CD8-positive, alpha-beta memory T cell (primary cell): ENCODE data around the gene ZBTB21. TPM values are rescaled to one million over a fixed set of nuclear protein-coding genes. Genes with fewer than 3 reads are reported as not detected.

Experiments used
- CTCF ChIA-PET: fragments of 350-600 bp; sonication (Branson Sonifier 250); formaldehyde crosslinking; loops from one replicate; lab custom pipeline; 2021; ENCODE audit warnings: antibody characterized with exemption; lab: Charles Lee
- POLR2A ChIA-PET: fragments of 350-600 bp; sonication (Branson Sonifier 250); formaldehyde crosslinking; loops from one replicate; lab custom pipeline; 2021; ENCODE audit warnings: antibody characterized with exemption; lab: Charles Lee
- DNase-seq, 5 donors: peaks; one replicate each; pipeline versions ENCODE4 v3.0.0 to v3.0.0-alpha.2; 2020 to 2022; ENCODE audit warnings: mixed read lengths in 1 of 5
- H3K27ac ChIP-seq: one replicate; pipeline ENCODE4 v1.7.0; 2013; ENCODE audit warnings: low read depth, mild to moderate bottlenecking, low read length, moderate library complexity
- H3K27me3 ChIP-seq: 2 replicates; pipeline ENCODE4 v1.7.0; 2013; ENCODE audit warnings: low read length, mild to moderate bottlenecking; ENCODE audit not compliant: insufficient read depth, poor library complexity, severe bottlenecking
- H3K36me3 ChIP-seq: 2 replicates; pipeline ENCODE4 v1.7.0; 2013; ENCODE audit warnings: mild to moderate bottlenecking, low read length, moderate library complexity; ENCODE audit not compliant: insufficient read depth
- H3K4me1 ChIP-seq: 2 replicates; pipeline ENCODE4 v1.7.0; 2013; ENCODE audit warnings: mild to moderate bottlenecking, low read length, moderate library complexity; ENCODE audit not compliant: insufficient read depth
- H3K4me3 ChIP-seq: 2 replicates; pipeline ENCODE4 v1.7.0; 2013; ENCODE audit warnings: mild to moderate bottlenecking, low read length
- H3K9me3 ChIP-seq: 2 replicates; pipeline ENCODE4 v1.7.0; 2013; ENCODE audit warnings: mild to moderate bottlenecking, low read length
- H3K27ac Mint-ChIP-seq, 8 donors: one replicate each; pipeline ENCODE4 v1.8.0; 2020 to 2021; ENCODE audit warnings: mixed read lengths in 8 of 8, mild to moderate bottlenecking in 6 of 8, inconsistent platforms in 3 of 8, moderate library complexity in 3 of 8
- H3K27me3 Mint-ChIP-seq, 2 donors: one replicate each; pipeline ENCODE4 v1.8.0; 2020 to 2021; ENCODE audit warnings: mixed read lengths in 2 of 2, mild to moderate bottlenecking in 1 of 2, moderate library complexity in 1 of 2
- H3K36me3 Mint-ChIP-seq, 3 donors: one replicate each; pipeline ENCODE4 v1.8.0; 2020 to 2021; ENCODE audit warnings: mixed read lengths in 3 of 3, inconsistent platforms in 1 of 3, mild to moderate bottlenecking in 1 of 3
- H3K4me1 Mint-ChIP-seq, 3 donors: one replicate each; pipeline ENCODE4 v1.8.0; 2020 to 2021; ENCODE audit warnings: mixed read lengths in 3 of 3, inconsistent platforms in 1 of 3, mild to moderate bottlenecking in 1 of 3
- H3K4me3 Mint-ChIP-seq, 7 donors: one replicate each; pipeline ENCODE4 v1.8.0; 2020 to 2021; ENCODE audit warnings: mixed read lengths in 7 of 7, mild to moderate bottlenecking in 6 of 7, moderate library complexity in 4 of 7, inconsistent platforms in 2 of 7
- H3K9me3 Mint-ChIP-seq, 5 donors: one replicate each; pipeline ENCODE4 v1.8.0; 2020 to 2022; ENCODE audit warnings: mixed read lengths in 5 of 5, mild to moderate bottlenecking in 3 of 5, moderate library complexity in 2 of 5, inconsistent platforms in 1 of 5
- polyA plus RNA-seq: library from polyadenylated mRNA; unstranded; fragments of 300-500 nt; fragmentation: Illumina TruSeq; gene quantifications from one replicate; pipeline ENCODE4 v1.2.3, GENCODE V29; 2021
- total RNA-seq, 2 experiments: library from RNA; stranded (reverse); gene quantifications; one replicate each; pipeline ENCODE4 v1.2.3, GENCODE V29; 2021

The ZBTB21 gene
- total and polyA plus RNA-seq, 3 experiments from 2014 or later, result 5.9 to 43.6 (median 39.0) TPM

- Histone ChIP-seq H3K27ac (no peak overlapping the region), H3K27me3 (no peaks in the 10 kb centered on the region), H3K9me3 (no peaks in the 10 kb centered on the region), H3K36me3 (no peaks in the 10 kb centered on the region), H3K4me1 (no peaks in the 10 kb centered on the region), H3K4me3 (no peak overlapping the region)
- Mint-ChIP-seq H3K9me3 (no peaks in the 10 kb centered on the region), H3K4me1 (peaks cover 0 to 2% (median 0%) of the 10 kb centered on the region in 3 donors), H3K36me3 (peaks cover 0 to 1% (median 0%) of the 10 kb centered on the region in 3 donors), H3K4me3 (no peak overlapping the region), H3K27me3 (peaks cover 0 to 6% of the 10 kb centered on the region in 2 donors), H3K27ac (no peak overlapping the region)
- ChIA-PET POLR2A (no interaction called here), CTCF (interaction anchor here (1.4 kb wide), 1 partner anchor 10 kb away, joined by 3 read pairs; no protein-coding TSS in a partner anchor)
- no peak for DNase-seq
These were observed 28.8 kb upstream of the ZBTB21 start for GRCh38 chr21:42038826-42039425.

GRCh38 chr21:42038393-42038792 lies 28.2 kb upstream of the ZBTB21 start:
- no peak for DNase-seq
- no peak overlapping the region for H3K27ac ChIP-seq
- Mint-ChIP-seq H3K4me3 (no peak overlapping the region), H3K27me3 (peaks cover 0 to 8% of the 10 kb centered on the region in 2 donors), H3K4me1 (peaks cover 0 to 2% (median 0%) of the 10 kb centered on the region in 3 donors), H3K36me3 (peaks cover 0 to 1% (median 0%) of the 10 kb centered on the region in 3 donors), H3K9me3 (no peaks in the 10 kb centered on the region), H3K27ac (no peak overlapping the region)
- H3K27me3 ChIP-seq, result no peaks in the 10 kb centered on the region
- no peaks in the 10 kb centered on the region for H3K4me1 ChIP-seq
- no peak overlapping the region for H3K4me3 ChIP-seq
- CTCF ChIA-PET, result interaction anchor here (1.1 to 1.4 kb wide), 2 partner anchors 10 to 70 kb away, joined by 3 read pairs; no protein-coding TSS in a partner anchor
- POLR2A ChIA-PET, result no interaction called here
- no peaks in the 10 kb centered on the region for H3K9me3 ChIP-seq
- no peaks in the 10 kb centered on the region for H3K36me3 ChIP-seq

GRCh38 chr21:42037943-42038342 lies 27.8 kb upstream of the ZBTB21 start:
- Mint-ChIP-seq H3K4me1 (peaks cover 0 to 2% (median 0%) of the 10 kb centered on the region in 3 donors), H3K36me3 (peaks cover 0 to 1% (median 0%) of the 10 kb centered on the region in 3 donors), H3K27me3 (peaks cover 0 to 9% of the 10 kb centered on the region in 2 donors), H3K9me3 (no peaks in the 10 kb centered on the region), H3K4me3 (no peak overlapping the region), H3K27ac (no peak overlapping the region)
- Histone ChIP-seq H3K27ac (no peak overlapping the region), H3K9me3 (no peaks in the 10 kb centered on the region), H3K27me3 (no peaks in the 10 kb centered on the region), H3K4me3 (no peak overlapping the region), H3K4me1 (no peaks in the 10 kb centered on the region), H3K36me3 (no peaks in the 10 kb centered on the region)
- DNase-seq, result no peak
- ChIA-PET POLR2A (no interaction called here), CTCF (interaction anchor here (1.1 to 1.4 kb wide), 2 partner anchors 11 to 70 kb away, joined by 3 read pairs; no protein-coding TSS in a partner anchor)

- Histone ChIP-seq H3K27ac (no peak overlapping the region), H3K27me3 (no peaks in the 10 kb centered on the region), H3K4me1 (no peaks in the 10 kb centered on the region), H3K9me3 (no peaks in the 10 kb centered on the region), H3K4me3 (no peak overlapping the region), H3K36me3 (no peaks in the 10 kb centered on the region)
- Mint-ChIP-seq H3K4me3 (no peak overlapping the region), H3K9me3 (no peaks in the 10 kb centered on the region), H3K4me1 (peaks cover 0 to 2% (median 0%) of the 10 kb centered on the region in 3 donors), H3K36me3 (peaks cover 0 to 1% (median 0%) of the 10 kb centered on the region in 3 donors), H3K27ac (peak overlapping the region in 1 of 8 donors; percentile 40), H3K27me3 (peaks cover 0 to 9% of the 10 kb centered on the region in 2 donors)
- no peak for DNase-seq
- CTCF ChIA-PET, result interaction anchor here (1.1 to 1.4 kb wide), 2 partner anchors 11 to 70 kb away, joined by 3 read pairs; no protein-coding TSS in a partner anchor
- POLR2A ChIA-PET, result no interaction called here
These were observed 27.4 kb upstream of the ZBTB21 start for GRCh38 chr21:42037516-42037915.

GRCh38 chr21:42036313-42036712 lies 26.2 kb upstream of the ZBTB21 start:
- Histone ChIP-seq H3K4me3 (no peak overlapping the region), H3K4me1 (no peaks in the 10 kb centered on the region), H3K27ac (no peak overlapping the region), H3K9me3 (no peaks in the 10 kb centered on the region), H3K36me3 (no peaks in the 10 kb centered on the region), H3K27me3 (no peaks in the 10 kb centered on the region)
- POLR2A ChIA-PET, result no interaction called here
- H3K36me3 Mint-ChIP-seq, result peaks cover 0 to 1% (median 0%) of the 10 kb centered on the region in 3 donors
- no peak overlapping the region for H3K4me3 Mint-ChIP-seq
- H3K4me1 Mint-ChIP-seq, result peaks cover 0 to 2% (median 0%) of the 10 kb centered on the region in 3 donors
- no peak for DNase-seq
- peaks cover 2 to 11% of the 10 kb centered on the region in 2 donors for H3K27me3 Mint-ChIP-seq
- no peak overlapping the region for H3K27ac Mint-ChIP-seq
- H3K9me3 Mint-ChIP-seq, result no peaks in the 10 kb centered on the region
- CTCF ChIA-PET, result interaction anchor here (1.1 kb wide), 1 partner anchor 14 kb away, joined by 3 read pairs; no protein-coding TSS in a partner anchor

- Histone ChIP-seq H3K27me3 (no peaks in the 10 kb centered on the region), H3K4me3 (no peak overlapping the region), H3K36me3 (no peaks in the 10 kb centered on the region), H3K9me3 (no peaks in the 10 kb centered on the region), H3K4me1 (no peaks in the 10 kb centered on the region), H3K27ac (no peak overlapping the region)
- CTCF ChIA-PET, result no interaction called here
- Mint-ChIP-seq H3K4me3 (no peak overlapping the region), H3K27me3 (peaks cover 3 to 8% of the 10 kb centered on the region in 2 donors), H3K36me3 (peaks cover 0 to 1% (median 0%) of the 10 kb centered on the region in 3 donors), H3K4me1 (no peaks in the 10 kb centered on the region), H3K27ac (no peak overlapping the region), H3K9me3 (no peaks in the 10 kb centered on the region)
- POLR2A ChIA-PET, result no interaction called here
- DNase-seq, result no peak
These were observed 22.8 kb upstream of the ZBTB21 start for GRCh38 chr21:42032968-42033367.

GRCh38 chr21:42032266-42032665 lies 22.1 kb upstream of the ZBTB21 start:
- ChIA-PET POLR2A (no interaction called here), CTCF (no interaction called here)
- no peaks in the 10 kb centered on the region for H3K4me1 ChIP-seq
- H3K27ac Mint-ChIP-seq, result no peak overlapping the region
- H3K27ac ChIP-seq, result no peak overlapping the region
- H3K27me3 Mint-ChIP-seq, result peaks cover 3 to 8% of the 10 kb centered on the region in 2 donors
- no peak overlapping the region for H3K4me3 ChIP-seq
- H3K27me3 ChIP-seq, result no peaks in the 10 kb centered on the region
- H3K36me3 ChIP-seq, result no peaks in the 10 kb centered on the region
- no peaks in the 10 kb centered on the region for H3K9me3 ChIP-seq
- H3K36me3 Mint-ChIP-seq, result peaks cover 0 to 1% (median 0%) of the 10 kb centered on the region in 3 donors
- DNase-seq, result no peak
- no peaks in the 10 kb centered on the region for H3K9me3 Mint-ChIP-seq
- no peak overlapping the region for H3K4me3 Mint-ChIP-seq
- H3K4me1 Mint-ChIP-seq, result no peaks in the 10 kb centered on the region

GRCh38 chr21:42031816-42032215 lies 21.7 kb upstream of the ZBTB21 start:
- ChIA-PET POLR2A (no interaction called here), CTCF (no interaction called here)
- Histone ChIP-seq H3K27me3 (no peaks in the 10 kb centered on the region), H3K9me3 (no peaks in the 10 kb centered on the region), H3K27ac (no peak overlapping the region), H3K36me3 (no peaks in the 10 kb centered on the region), H3K4me1 (no peaks in the 10 kb centered on the region), H3K4me3 (no peak overlapping the region)
- peaks cover 3 to 8% of the 10 kb centered on the region in 2 donors for H3K27me3 Mint-ChIP-seq
- H3K36me3 Mint-ChIP-seq, result peaks cover 0 to 1% (median 0%) of the 10 kb centered on the region in 3 donors
- H3K27ac Mint-ChIP-seq, result no peak overlapping the region
- no peak for DNase-seq
- H3K4me1 Mint-ChIP-seq, result no peaks in the 10 kb centered on the region
- H3K4me3 Mint-ChIP-seq, result no peak overlapping the region
- H3K9me3 Mint-ChIP-seq, result no peaks in the 10 kb centered on the region
